AG09309 (cell line): ENCODE measurements around the gene PCBP3.

Source experiments
- DNase-seq: peaks from one replicate; pipeline ENCODE4 v3.0.0-alpha.2; 2010; ENCODE audit warnings: low read depth
- H3K4me3 ChIP-seq: 2 replicates; pipeline ENCODE4 v1.5.1; 2011; ENCODE audit warnings: mild to moderate bottlenecking, low read depth, low read length, moderate library complexity; ENCODE audit not compliant: control insufficient read depth
- CTCF ChIP-seq: IDR thresholded peaks from 2 replicates; pipeline ENCODE4 v1.5.1; 2011; ENCODE audit warnings: mild to moderate bottlenecking, low read depth, low read length, inconsistent platforms; ENCODE audit not compliant: insufficient read depth, control insufficient read depth; ENCODE audit errors: missing control alignments

Gene PCBP3

GRCh38 chr21:45989355-45990048, 346.0 kb downstream of the PCBP3 start:
- DNase-seq = no peak
- TF ChIP-seq CTCF = no peak
- H3K4me3 ChIP-seq = no peak overlapping the region

- H3K4me3 ChIP-seq = no peak overlapping the region; the same call in 1 of the 2 replicates
- DNase-seq = no peak
- no peak for TF ChIP-seq CTCF
These were observed 346.7 kb downstream of the PCBP3 start for GRCh38 chr21:45990049-45990711.

- TF ChIP-seq CTCF = no peak
- no peak for DNase-seq
- no peak overlapping the region for H3K4me3 ChIP-seq
These were observed 347.4 kb downstream of the PCBP3 start for GRCh38 chr21:45990741-45991605.

GRCh38 chr21:45991606-45992300, 348.2 kb downstream of the PCBP3 start:
- H3K4me3 ChIP-seq = no peak overlapping the region
- no peak for TF ChIP-seq CTCF
- no peak for DNase-seq
